Vagina (tissue), 2 donors: ENCODE measurements around the gene PITRM1.

ENCODE experiments used
- CTCF ChIP-seq, 3 experiments: fragments of 450-650 bp in 2 of 3; fragments of 200-600 bp in 1 of 3; sonication (generic) in 1 of 3; IDR thresholded peaks; one replicate each; pipeline ENCODE4 v1.5.1; 2017 to 2019; ENCODE audit warnings: antibody characterized with exemption in 3 of 3, mild to moderate bottlenecking in 2 of 3, moderate library complexity in 2 of 3
- POLR2A ChIP-seq, 2 donors: fragments of 450-650 bp; IDR thresholded peaks; one replicate each; pipeline ENCODE4 v1.6.1; 2017; ENCODE audit warnings: antibody characterized with exemption in 2 of 2, mild to moderate bottlenecking in 2 of 2, moderate library complexity in 2 of 2
- POLR2AphosphoS5 ChIP-seq, 2 donors: sonication (generic); formaldehyde crosslinking; IDR thresholded peaks; one replicate each; pipeline ENCODE4 v1.9.0; 2017; ENCODE audit warnings: antibody characterized with exemption in 2 of 2, mild to moderate bottlenecking in 2 of 2, low read depth in 1 of 2; ENCODE audit not compliant: insufficient read depth in 1 of 2

GRCh38 chr10:3116508-3117100 lies 56.0 kb downstream of the PITRM1 start:
- TF ChIP-seq CTCF (IDR thresholded peaks at IDR 0.05): no peak
- no peak for TF ChIP-seq POLR2A (IDR thresholded peaks at IDR 0.05)
- no peak for TF ChIP-seq POLR2AphosphoS5 (IDR thresholded peaks at IDR 0.05; ENCODE audit: insufficient read depth in 1 of 2, low read depth in 1 of 2)
